Uterus (tissue), 4 donors: ENCODE data around the gene LYPD6. TPM values are rescaled to one million over a fixed set of nuclear protein-coding genes. Genes with fewer than 3 reads are reported as not detected.

ENCODE experiments used
- DNase-seq, 2 donors: peaks; one replicate each; pipeline ENCODE4 v3.0.0-alpha.2; 2019 to 2020
- H3K27ac ChIP-seq, 2 donors: fragments of 200-600 bp; sonication (generic); 1 replicate in 1 of 2; 2 replicates in 1 of 2; pipeline ENCODE4 v1.5.1; 2016 to 2018
- H3K27me3 ChIP-seq, 2 donors: fragments of 200-600 bp; sonication (generic); one replicate each; pipeline ENCODE4 v1.5.1; 2018 to 2019; ENCODE audit warnings: control low read depth in 1 of 2
- H3K36me3 ChIP-seq, 2 donors: fragments of 200-600 bp; sonication (generic); one replicate each; pipeline ENCODE4 v1.5.1; 2019; ENCODE audit warnings: control low read depth in 1 of 2
- H3K4me1 ChIP-seq, 2 donors: fragments of 200-600 bp; sonication (generic); one replicate each; pipeline ENCODE4 v1.5.1; 2018 to 2019; ENCODE audit warnings: control low read depth in 1 of 2
- H3K4me3 ChIP-seq, 2 donors: fragments of 200-600 bp; sonication (generic); 1 replicate in 1 of 2; 2 replicates in 1 of 2; pipeline ENCODE4 v1.5.1; 2018 to 2019; ENCODE audit warnings: mild to moderate bottlenecking in 1 of 2
- H3K9me3 ChIP-seq, 2 donors: fragments of 200-600 bp; sonication (generic); one replicate each; pipeline ENCODE4 v1.5.1; 2019; ENCODE audit warnings: control low read depth in 1 of 2
- POLR2A ChIP-seq, 2 donors: fragments of 450-650 bp; IDR thresholded peaks; one replicate each; pipeline ENCODE4 v1.6.1; 2016; ENCODE audit warnings: antibody characterized with exemption in 2 of 2, mild to moderate bottlenecking in 1 of 2, moderate library complexity in 1 of 2
- intact Hi-C: fragments of 100-400 bp; cut with DNase I; formaldehyde crosslinking; loops from one replicate; pipeline ENCODE4 v1.15.1; 2023; ENCODE audit warnings: low total_unique reads
- total RNA-seq, 4 donors: library from RNA; depleted of rRNA in 3 of 4; stranded (reverse); fragments of >200 nt in 3 of 4; gene quantifications; one replicate each; pipeline versions ENCODE4 v1.1.0 to v1.2.4, GENCODE V29; 2014 to 2023
- TF ChIP-seq, protein P1 (sequence below), 4 experiments: fragments of 200-600 bp in 2 of 4; fragments of 450-650 bp in 2 of 4; sonication (generic) in 2 of 4; IDR thresholded peaks; one replicate each; pipeline ENCODE4 v1.5.1; 2016 to 2019; ENCODE audit warnings: antibody characterized with exemption in 4 of 4, mild to moderate bottlenecking in 2 of 4, moderate library complexity in 1 of 4
- donor health status: DM: yes; HTN: yes; CAD: no.

The LYPD6 gene
- total RNA-seq, 4 donors from 2014 or later, result 0.29 to 23.7 (median 1.7) TPM

DNA sequence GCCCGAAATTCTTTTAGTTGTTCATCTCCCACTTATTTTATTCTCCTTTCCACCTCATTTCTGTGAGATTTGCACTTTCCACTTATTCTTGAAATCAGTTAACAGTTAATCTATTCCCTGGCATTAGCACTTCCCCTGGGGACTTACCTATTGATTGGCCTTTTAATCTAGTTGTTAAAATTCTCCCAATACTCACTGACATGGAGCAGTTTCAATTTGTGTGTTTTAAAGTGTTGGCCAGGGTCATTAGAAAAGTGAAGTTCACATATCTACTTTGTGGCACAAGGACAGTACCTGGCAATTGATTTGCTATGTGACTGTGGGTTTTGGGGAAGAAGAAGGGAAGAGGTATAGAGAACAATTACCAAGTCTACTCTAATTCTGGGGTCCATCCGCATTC lies 83.1 kb downstream of the LYPD6 start:
- DNase-seq, result no peak
- no peak overlapping the region for H3K27ac ChIP-seq
- H3K4me3 ChIP-seq, result no peak overlapping the region
- TF ChIP-seq POLR2A (IDR thresholded peaks at IDR 0.05), result no peak
- TF ChIP-seq, protein P1, sequence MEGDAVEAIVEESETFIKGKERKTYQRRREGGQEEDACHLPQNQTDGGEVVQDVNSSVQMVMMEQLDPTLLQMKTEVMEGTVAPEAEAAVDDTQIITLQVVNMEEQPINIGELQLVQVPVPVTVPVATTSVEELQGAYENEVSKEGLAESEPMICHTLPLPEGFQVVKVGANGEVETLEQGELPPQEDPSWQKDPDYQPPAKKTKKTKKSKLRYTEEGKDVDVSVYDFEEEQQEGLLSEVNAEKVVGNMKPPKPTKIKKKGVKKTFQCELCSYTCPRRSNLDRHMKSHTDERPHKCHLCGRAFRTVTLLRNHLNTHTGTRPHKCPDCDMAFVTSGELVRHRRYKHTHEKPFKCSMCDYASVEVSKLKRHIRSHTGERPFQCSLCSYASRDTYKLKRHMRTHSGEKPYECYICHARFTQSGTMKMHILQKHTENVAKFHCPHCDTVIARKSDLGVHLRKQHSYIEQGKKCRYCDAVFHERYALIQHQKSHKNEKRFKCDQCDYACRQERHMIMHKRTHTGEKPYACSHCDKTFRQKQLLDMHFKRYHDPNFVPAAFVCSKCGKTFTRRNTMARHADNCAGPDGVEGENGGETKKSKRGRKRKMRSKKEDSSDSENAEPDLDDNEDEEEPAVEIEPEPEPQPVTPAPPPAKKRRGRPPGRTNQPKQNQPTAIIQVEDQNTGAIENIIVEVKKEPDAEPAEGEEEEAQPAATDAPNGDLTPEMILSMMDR (IDR thresholded peaks at IDR 0.05), result no peak
- H3K36me3 ChIP-seq, result no peaks in the 10 kb centered on the region
- H3K4me1 ChIP-seq, result no peaks in the 10 kb centered on the region
- intact Hi-C loops, result no loop called here
- no peaks in the 10 kb centered on the region for H3K27me3 ChIP-seq
- no peaks in the 10 kb centered on the region for H3K9me3 ChIP-seq

DNA sequence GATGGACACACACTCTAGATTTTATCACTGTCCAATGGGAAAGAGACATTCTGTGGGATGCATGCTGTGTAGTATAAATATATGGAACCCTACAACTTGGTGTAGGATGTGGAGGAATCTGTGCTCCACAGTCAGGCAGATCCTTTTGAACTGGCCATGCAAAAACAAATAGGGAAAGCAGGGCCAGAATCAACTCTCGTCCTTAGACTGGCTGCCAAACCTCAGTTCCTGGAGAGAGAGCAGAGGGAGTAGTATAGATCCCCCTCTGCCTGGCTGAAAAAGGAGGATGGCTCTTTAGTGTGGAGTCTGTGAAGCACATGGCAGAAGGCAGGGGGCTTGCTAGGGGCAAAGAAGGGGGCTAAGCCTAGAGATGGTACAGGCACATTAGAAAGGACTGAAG lies 84.7 kb downstream of the LYPD6 start:
- DNase-seq, result no peak
- H3K36me3 ChIP-seq, result no peaks in the 10 kb centered on the region
- H3K27me3 ChIP-seq, result no peaks in the 10 kb centered on the region
- no peaks in the 10 kb centered on the region for H3K4me1 ChIP-seq
- intact Hi-C loops, result no loop called here
- no peak overlapping the region for H3K27ac ChIP-seq
- no peaks in the 10 kb centered on the region for H3K9me3 ChIP-seq
- TF ChIP-seq, protein P1 (IDR thresholded peaks at IDR 0.05), result no peak
- no peak for TF ChIP-seq POLR2A (IDR thresholded peaks at IDR 0.05)
- H3K4me3 ChIP-seq, result no peak overlapping the region

DNA sequence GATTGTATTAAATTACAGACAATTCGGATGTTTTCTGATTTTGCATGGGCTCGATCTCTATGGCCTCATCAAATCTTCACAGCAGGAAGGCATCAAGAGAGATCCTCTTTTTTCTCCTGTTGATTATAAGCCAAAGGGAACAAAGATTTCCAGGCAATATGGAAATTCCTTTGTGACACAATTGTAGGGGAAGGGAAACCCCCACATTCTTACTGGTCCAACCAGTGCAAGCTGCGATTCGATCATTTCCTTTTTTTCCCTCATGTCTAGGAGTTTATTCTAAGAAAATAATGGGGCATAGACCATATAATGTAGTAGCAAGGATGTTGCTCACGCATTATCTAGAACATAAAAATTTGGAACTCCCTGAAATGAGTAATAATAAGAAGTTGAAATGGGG lies 87.7 kb downstream of the LYPD6 start:
- H3K9me3 ChIP-seq, result no peaks in the 10 kb centered on the region
- H3K36me3 ChIP-seq, result no peaks in the 10 kb centered on the region
- H3K4me3 ChIP-seq, result no peak overlapping the region
- H3K4me1 ChIP-seq, result no peaks in the 10 kb centered on the region
- DNase-seq, result no peak
- TF ChIP-seq, protein P1 (IDR thresholded peaks at IDR 0.05), result no peak
- no peak for TF ChIP-seq POLR2A (IDR thresholded peaks at IDR 0.05)
- intact Hi-C loops, result no loop called here
- H3K27ac ChIP-seq, result no peak overlapping the region
- H3K27me3 ChIP-seq, result no peaks in the 10 kb centered on the region

DNA sequence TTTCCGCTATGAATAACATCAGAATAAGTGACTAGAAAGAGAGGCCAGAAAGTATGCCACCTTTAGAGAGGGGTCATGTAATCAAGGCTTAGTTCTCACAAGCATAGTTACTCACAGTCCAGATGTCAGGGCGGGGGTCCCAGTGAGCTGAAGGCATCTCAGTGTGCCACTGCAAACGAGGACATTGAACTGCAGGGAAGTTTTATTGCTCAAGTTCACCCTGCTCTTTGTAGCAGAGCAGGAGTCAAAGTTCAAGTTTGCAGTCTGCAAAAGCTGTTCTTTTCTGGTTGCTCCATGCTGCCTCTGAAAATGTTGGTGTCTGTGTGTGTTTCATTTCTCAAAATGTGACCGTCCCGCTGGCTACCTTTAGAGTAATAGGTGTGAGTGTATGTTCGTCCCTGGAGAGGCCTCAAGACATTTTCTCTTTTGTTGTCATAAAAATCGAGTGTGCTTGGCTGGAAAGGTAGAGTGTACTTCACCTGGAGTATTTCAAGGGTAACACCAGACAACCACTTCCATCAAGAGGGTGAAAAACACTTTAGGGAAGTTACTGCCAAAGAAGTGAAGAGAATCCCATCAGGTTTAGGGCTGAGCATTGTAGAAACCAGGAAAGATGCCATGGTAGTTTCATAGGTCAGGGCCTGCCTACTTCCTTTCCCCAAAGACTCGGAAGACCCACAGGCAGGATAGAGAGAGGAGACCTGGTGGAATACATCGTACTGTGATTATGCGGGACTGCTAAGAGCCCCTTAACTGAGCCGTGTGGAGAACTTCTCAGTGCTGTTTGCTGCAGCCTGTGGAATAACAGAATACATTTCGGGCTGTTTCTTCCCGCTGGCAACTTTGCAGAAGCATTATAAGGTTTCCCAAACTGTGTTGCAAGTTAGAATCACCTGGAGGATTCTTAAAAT lies 89.9 kb downstream of the LYPD6 start:
- TF ChIP-seq, protein P1 (IDR thresholded peaks at IDR 0.05), result no peak
- no peak for TF ChIP-seq POLR2A (IDR thresholded peaks at IDR 0.05)
- no peaks in the 10 kb centered on the region for H3K27me3 ChIP-seq
- no peaks in the 10 kb centered on the region for H3K36me3 ChIP-seq
- intact Hi-C loops, result no loop called here
- H3K9me3 ChIP-seq, result no peaks in the 10 kb centered on the region
- no peaks in the 10 kb centered on the region for H3K4me1 ChIP-seq
- H3K27ac ChIP-seq, result no peak overlapping the region
- DNase-seq, result no peak
- no peak overlapping the region for H3K4me3 ChIP-seq

DNA sequence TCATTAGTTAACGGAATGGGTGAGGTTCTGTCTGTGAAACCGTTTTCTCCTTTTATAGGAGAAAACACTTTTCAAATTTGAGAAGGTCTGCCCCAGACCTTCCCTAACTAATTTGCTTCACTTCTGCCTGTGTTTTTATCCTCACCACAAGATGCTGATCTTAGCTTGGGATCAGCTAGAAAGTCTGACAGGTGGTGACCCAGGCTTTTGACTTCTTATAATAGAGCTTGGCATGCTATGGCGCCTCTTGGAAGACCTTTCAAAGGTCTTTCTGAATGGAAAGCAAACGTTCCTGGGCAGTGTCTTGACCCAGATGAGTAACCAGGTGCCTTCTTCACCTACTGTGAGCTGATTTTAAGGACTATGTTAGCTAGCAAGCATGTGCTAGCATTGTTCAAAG lies 91.4 kb downstream of the LYPD6 start:
- no peak overlapping the region for H3K27ac ChIP-seq
- no peak overlapping the region for H3K4me3 ChIP-seq
- no peaks in the 10 kb centered on the region for H3K4me1 ChIP-seq
- DNase-seq, result no peak
- H3K36me3 ChIP-seq, result no peaks in the 10 kb centered on the region
- no peaks in the 10 kb centered on the region for H3K9me3 ChIP-seq
- intact Hi-C loops, result no loop called here
- TF ChIP-seq POLR2A (IDR thresholded peaks at IDR 0.05), result no peak
- TF ChIP-seq, protein P1 (IDR thresholded peaks at IDR 0.05), result no peak
- H3K27me3 ChIP-seq, result no peaks in the 10 kb centered on the region
